Smooth muscle cell (in vitro differentiated cells): ENCODE data around the gene LCOR. TPM values are rescaled to one million over a fixed set of nuclear protein-coding genes. Genes with fewer than 3 reads are reported as not detected.

ENCODE experiments used
- DNase-seq: peaks from one replicate; lab custom pipeline; 2025; ENCODE audit not compliant: unreplicated experiment; lab: John Stamatoyannopoulos, UW
- H2AFZ ChIP-seq: fragments of 200-600 bp; sonication (generic); 2 replicates; pipeline ENCODE4 v1.6.0; 2016; ENCODE audit warnings: antibody characterized with exemption, low read depth, mild to moderate bottlenecking
- H3F3A ChIP-seq: fragments of 200-600 bp; sonication (generic); 2 replicates; pipeline ENCODE4 v1.6.0; 2017; ENCODE audit warnings: antibody characterized with exemption, low read depth
- H3K27ac ChIP-seq: fragments of 200-600 bp; sonication (generic); 2 replicates; pipeline ENCODE4 v1.5.1; 2016; ENCODE audit warnings: low read depth, mild to moderate bottlenecking
- H3K27me3 ChIP-seq: fragments of 200-600 bp; sonication (generic); 2 replicates; pipeline ENCODE4 v1.6.1; 2016; ENCODE audit warnings: low read depth, mild to moderate bottlenecking
- H3K36me3 ChIP-seq: fragments of 200-600 bp; sonication (generic); 2 replicates; pipeline ENCODE4 v1.5.1; 2016; ENCODE audit warnings: low read depth
- H3K4me1 ChIP-seq: fragments of 200-600 bp; sonication (generic); 2 replicates; pipeline ENCODE4 v1.5.1; 2016; ENCODE audit warnings: low read depth
- H3K4me2 ChIP-seq: fragments of 200-600 bp; sonication (generic); 2 replicates; pipeline ENCODE4 v1.6.0; 2016; ENCODE audit warnings: mild to moderate bottlenecking
- H3K4me3 ChIP-seq: fragments of 200-600 bp; sonication (generic); 2 replicates; pipeline ENCODE4 v1.5.1; 2016; ENCODE audit warnings: mild to moderate bottlenecking
- H3K79me2 ChIP-seq: fragments of 200-600 bp; sonication (generic); 2 replicates; pipeline ENCODE4 v1.6.0; 2016; ENCODE audit warnings: low read depth, mild to moderate bottlenecking
- H3K9ac ChIP-seq: fragments of 200-600 bp; sonication (generic); 2 replicates; pipeline ENCODE4 v1.6.0; 2016; ENCODE audit warnings: low read depth
- H3K9me3 ChIP-seq: fragments of 200-600 bp; sonication (generic); replicated peaks from 2 replicates; pipeline ENCODE4 v1.5.1; 2016; ENCODE audit warnings: low read depth
- H4K20me1 ChIP-seq: fragments of 200-600 bp; sonication (generic); 2 replicates; pipeline ENCODE4 v1.6.0; 2016; ENCODE audit warnings: low read depth
- CTCF ChIP-seq: fragments of 200-600 bp; sonication (generic); IDR thresholded peaks from 2 replicates; pipeline ENCODE4 v1.5.1; 2017; ENCODE audit warnings: borderline replicate concordance, mild to moderate bottlenecking, antibody characterized with exemption; ENCODE audit not compliant: insufficient read depth, poor library complexity, severe bottlenecking
- WGBS: methylation state at CpG from one replicate; pipeline ENCODE4 v1.1.7; 2016; ENCODE audit warnings: low lambda C conversion rate; 5-methylcytosine and 5-hydroxymethylcytosine counted together
- polyA plus RNA-seq: library from polyadenylated mRNA; unstranded; fragments of >200 nt; fragmentation: Nextera tagmentation; extraction: Ambion mirVana; gene quantifications from 2 replicates; pipeline ENCODE4 v1.2.1, GENCODE V29; 2016
- total RNA-seq: library from RNA; depleted of rRNA; stranded (reverse); fragments of >200 nt; gene quantifications from 2 replicates; pipeline ENCODE4 v1.2.3, GENCODE V29; 2014

Gene LCOR
- total and polyA plus RNA-seq, 2 experiments from 2014 or later = 10.6 to 27.8 TPM

GRCh38 chr10:96959733-96960132 is 127.6 kb downstream of the LCOR start:
- no peak for TF ChIP-seq CTCF
- peaks cover 30% of the 10 kb centered on the region for H4K20me1 ChIP-seq
- H3K9ac ChIP-seq = no peak overlapping the region
- H3K27ac ChIP-seq = no peak overlapping the region
- H3K79me2 ChIP-seq = no peaks in the 10 kb centered on the region
- H3K4me2 ChIP-seq = no peak overlapping the region
- no peak overlapping the region for H2AFZ ChIP-seq
- H3K36me3 ChIP-seq = peaks cover 7% of the 10 kb centered on the region
- no peak for DNase-seq
- H3F3A ChIP-seq = no peaks in the 10 kb centered on the region
- H3K27me3 ChIP-seq = no peaks in the 10 kb centered on the region
- H3K4me1 ChIP-seq = no peaks in the 10 kb centered on the region
- no peak overlapping the region for H3K4me3 ChIP-seq
- H3K9me3 ChIP-seq = no peaks in the 10 kb centered on the region
- WGBS = 86% methylated on average over 1 of the region's 1 CpG

- H3K79me2 ChIP-seq = no peaks in the 10 kb centered on the region
- no peak for DNase-seq
- no peaks in the 10 kb centered on the region for H3K4me1 ChIP-seq
- H3K27me3 ChIP-seq = no peaks in the 10 kb centered on the region
- no peaks in the 10 kb centered on the region for H3K9me3 ChIP-seq
- no peak overlapping the region for H3K4me3 ChIP-seq
- WGBS = 91% methylated on average over 2 of the region's 2 CpGs
- H3K9ac ChIP-seq = no peak overlapping the region
- H3F3A ChIP-seq = no peaks in the 10 kb centered on the region
- H3K27ac ChIP-seq = no peak overlapping the region
- peaks cover 29% of the 10 kb centered on the region for H4K20me1 ChIP-seq
- H2AFZ ChIP-seq = no peak overlapping the region
- H3K4me2 ChIP-seq = no peak overlapping the region
- no peak for TF ChIP-seq CTCF
- peaks cover 5% of the 10 kb centered on the region for H3K36me3 ChIP-seq
Measured at GRCh38 chr10:96960872-96961271, 128.8 kb downstream of the LCOR start.

- Histone ChIP-seq H4K20me1 (peaks cover 18% of the 10 kb centered on the region), H3K9me3 (no peaks in the 10 kb centered on the region), H3K4me1 (no peaks in the 10 kb centered on the region), H3K4me2 (no peak overlapping the region), H3F3A (no peaks in the 10 kb centered on the region), H3K9ac (no peak overlapping the region), H3K27ac (no peak overlapping the region), H3K36me3 (no peaks in the 10 kb centered on the region), H2AFZ (no peak overlapping the region), H3K79me2 (no peaks in the 10 kb centered on the region), H3K27me3 (no peaks in the 10 kb centered on the region), H3K4me3 (no peak overlapping the region)
- DNase-seq = no peak
- WGBS = 96% methylated on average over 2 of the region's 2 CpGs
- no peak for TF ChIP-seq CTCF
Measured at GRCh38 chr10:96964131-96964530, 132.0 kb downstream of the LCOR start.

- DNase-seq = no peak
- H3K79me2 ChIP-seq = no peaks in the 10 kb centered on the region
- peak overlapping the region; percentile 27 for H3K4me2 ChIP-seq
Measured at GRCh38 chr10:96967847-96968246, 135.7 kb downstream of the LCOR start.

More at GRCh38 chr10:96967847-96968246, 135.7 kb downstream of the LCOR start:
- no peak for TF ChIP-seq CTCF
- Histone ChIP-seq H2AFZ (no peak overlapping the region), H3K9ac (no peak overlapping the region), H3K9me3 (no peaks in the 10 kb centered on the region), H3F3A (no peaks in the 10 kb centered on the region), H3K4me1 (peaks cover 8% of the 10 kb centered on the region), H4K20me1 (peaks cover 7% of the 10 kb centered on the region), H3K27me3 (no peaks in the 10 kb centered on the region), H3K4me3 (no peak overlapping the region), H3K36me3 (no peaks in the 10 kb centered on the region), H3K27ac (no peak overlapping the region)
